ENCODE results near the gene TTC16.
"Not testable (repeated sequence)": the region's sequence is repeated elsewhere in the genome, so short reads cannot be mapped to it uniquely, and the experiment has no call there.

TTC16 gene

GRCh38 chr9:127772603-127773002 lies 56.7 kb downstream of the TTC16 start:
- DNase-seq (ENCODE audit: insufficient read length) (no peak), FAIRE-seq (no peak)
- TF ChIP-seq TAF1 (IDR thresholded peaks at IDR 0.05; ENCODE audit: borderline replicate concordance, low read depth, low read length): no peak
- TF ChIP-seq POLR2AphosphoS5 (IDR thresholded peaks at IDR 0.05; ENCODE audit: low read depth, low read length): no peak
- TF ChIP-seq POLR2A (IDR thresholded peaks at IDR 0.05; ENCODE audit: low read depth, low read length): no peak

- DNase-seq (ENCODE audit: insufficient read length): no peak
- no peak for FAIRE-seq
- TF ChIP-seq POLR2AphosphoS5 (IDR thresholded peaks at IDR 0.05; ENCODE audit: low read depth, low read length) (no peak), TAF1 (IDR thresholded peaks at IDR 0.05; ENCODE audit: borderline replicate concordance, low read depth, low read length) (no peak), POLR2A (IDR thresholded peaks at IDR 0.05; ENCODE audit: low read depth, low read length) (no peak)
Observed at GRCh38 chr9:127773272-127773671, 57.4 kb downstream of the TTC16 start.

GRCh38 chr9:127773981-127774380 lies 58.1 kb downstream of the TTC16 start:
- no peak for TF ChIP-seq POLR2A (IDR thresholded peaks at IDR 0.05; ENCODE audit: low read depth, low read length)
- no peak for TF ChIP-seq TAF1 (IDR thresholded peaks at IDR 0.05; ENCODE audit: borderline replicate concordance, low read depth, low read length)
- TF ChIP-seq POLR2AphosphoS5 (IDR thresholded peaks at IDR 0.05; ENCODE audit: low read depth, low read length): no peak

GRCh38 chr9:127776195-127776923 lies 60.5 kb downstream of the TTC16 start:
- peak; percentile 18; the same call in 1 of the 2 replicates for TF ChIP-seq POLR2A (IDR thresholded peaks at IDR 0.05; ENCODE audit: low read depth, low read length)
- TF ChIP-seq TAF1 (IDR thresholded peaks at IDR 0.05; ENCODE audit: borderline replicate concordance, low read depth, low read length): no peak
- TF ChIP-seq POLR2AphosphoS5 (IDR thresholded peaks at IDR 0.05; ENCODE audit: low read depth, low read length): no peak
- peak; percentile 60 for FAIRE-seq
- DNase-seq (ENCODE audit: insufficient read length): peak; percentile 68

More at GRCh38 chr9:127773981-127774380, 58.1 kb downstream of the TTC16 start:
- FAIRE-seq (no peak), DNase-seq (ENCODE audit: insufficient read length) (no peak)

GRCh38 chr9:127776924-127777289 lies 61.0 kb downstream of the TTC16 start:
- TF ChIP-seq TAF1 (IDR thresholded peaks at IDR 0.05; ENCODE audit: borderline replicate concordance, low read depth, low read length) (no peak), POLR2AphosphoS5 (IDR thresholded peaks at IDR 0.05; ENCODE audit: low read depth, low read length) (no peak), POLR2A (IDR thresholded peaks at IDR 0.05; ENCODE audit: low read depth, low read length) (no peak)
- no peak for DNase-seq (ENCODE audit: insufficient read length)
- FAIRE-seq: peak; percentile 14

- FAIRE-seq (no peak), DNase-seq (ENCODE audit: insufficient read length) (no peak)
- TF ChIP-seq POLR2A (IDR thresholded peaks at IDR 0.05; ENCODE audit: low read depth, low read length) (no peak), POLR2AphosphoS5 (IDR thresholded peaks at IDR 0.05; ENCODE audit: low read depth, low read length) (no peak), TAF1 (IDR thresholded peaks at IDR 0.05; ENCODE audit: borderline replicate concordance, low read depth, low read length) (no peak)
Observed at GRCh38 chr9:127777368-127777980, 61.6 kb downstream of the TTC16 start.

- no peak for FAIRE-seq
Observed at GRCh38 chr9:127778280-127779135, 62.6 kb downstream of the TTC16 start, which contains the start of gene SH2D3C. TSS of gene SH2D3C (minus strand) at chr9:127778666. CDS start at chr9:127778627, 39 bp downstream.

GRCh38 chr9:127779136-127779981 lies 63.5 kb downstream of the TTC16 start:
- DNase-seq (ENCODE audit: insufficient read length): no peak
- FAIRE-seq: peak; percentile 81
- no peak for TF ChIP-seq TAF1 (IDR thresholded peaks at IDR 0.05; ENCODE audit: borderline replicate concordance, low read depth, low read length)
- no peak for TF ChIP-seq POLR2A (IDR thresholded peaks at IDR 0.05; ENCODE audit: low read depth, low read length)
- TF ChIP-seq POLR2AphosphoS5 (IDR thresholded peaks at IDR 0.05; ENCODE audit: low read depth, low read length): no peak

More at GRCh38 chr9:127778280-127779135, 62.6 kb downstream of the TTC16 start, which contains the start of gene SH2D3C:
- TF ChIP-seq POLR2A (IDR thresholded peaks at IDR 0.05; ENCODE audit: low read depth, low read length) (no peak), POLR2AphosphoS5 (IDR thresholded peaks at IDR 0.05; ENCODE audit: low read depth, low read length) (0 out of 2 replicates have a peak, but pooled peaks have one; percentile 14)
- DNase-seq (ENCODE audit: insufficient read length): no peak

GRCh38 chr9:127780126-127780885 lies 64.4 kb downstream of the TTC16 start:
- FAIRE-seq (no peak), DNase-seq (ENCODE audit: insufficient read length) (no peak)
- TF ChIP-seq POLR2A (IDR thresholded peaks at IDR 0.05; ENCODE audit: low read depth, low read length) (no peak), POLR2AphosphoS5 (IDR thresholded peaks at IDR 0.05; ENCODE audit: low read depth, low read length) (no peak), TAF1 (IDR thresholded peaks at IDR 0.05; ENCODE audit: borderline replicate concordance, low read depth, low read length) (no peak)

- FAIRE-seq; DNase-seq (ENCODE audit: insufficient read length): not testable (repeated sequence)
Observed at GRCh38 chr9:127780909-127781308, 65.0 kb downstream of the TTC16 start.

All from GM12892 (cell line).